ENCODE data around the gene TMIGD3. TPM values are rescaled to one million over a fixed set of nuclear protein-coding genes. Genes with fewer than 3 reads are reported as not detected.
A peak's percentile ranks its signal among the peaks of the same experiment; 100 is the strongest.

The TMIGD3 gene
- total RNA-seq, 1 experiment from 2014 or later: not detected

GRCh38 chr1:111448482-111448917, 54.9 kb downstream of the TMIGD3 start:
- peak; percentile 39 for DNase-seq (ENCODE audit: low spot score)

- no peak for DNase-seq (ENCODE audit: low spot score)
Measured at GRCh38 chr1:111446967-111447892, 56.2 kb downstream of the TMIGD3 start.

- no peak for DNase-seq (ENCODE audit: low spot score)
Measured at GRCh38 chr1:111446546-111446945, 56.9 kb downstream of the TMIGD3 start.

- DNase-seq (ENCODE audit: low spot score): no peak
Measured at GRCh38 chr1:111444031-111444430, 59.4 kb downstream of the TMIGD3 start.

- no peak for DNase-seq (ENCODE audit: low spot score)
Measured at GRCh38 chr1:111442457-111442856, 61.0 kb downstream of the TMIGD3 start.

GRCh38 chr1:111441573-111442192, 61.8 kb downstream of the TMIGD3 start:
- DNase-seq (ENCODE audit: low spot score): peak; percentile 47

- no peak for DNase-seq (ENCODE audit: low spot score)
Measured at GRCh38 chr1:111439461-111440351, 63.7 kb downstream of the TMIGD3 start.

- DNase-seq (ENCODE audit: low spot score): no peak
Measured at GRCh38 chr1:111436726-111437125, 66.7 kb downstream of the TMIGD3 start.

Small RNA genes within 50 kb of the gene (small RNA-seq; reads per million reads assigned to genes)
- not detected for gene RF00019
- gene RNU6-792P: not detected

Other genes with a start within 250 kb of the TMIGD3 start
- gene CHIA, start 212.8 kb downstream of the TMIGD3 start, total RNA-seq (2014; rRNA removed; shearing (Covaris generic)): not detected in 2 replicates
- 0.91 and 1.5 TPM in 2 replicates for gene OVGP1, start 75.9 kb downstream of the TMIGD3 start, total RNA-seq (2014; rRNA removed; shearing (Covaris generic))
- 63.9 and 70.0 TPM in 2 replicates for gene WDR77, start 54.4 kb downstream of the TMIGD3 start, total RNA-seq (2014; rRNA removed; shearing (Covaris generic))
- 282 and 311 TPM in 2 replicates for gene ATP5PB, start 54.2 kb downstream of the TMIGD3 start, total RNA-seq (2014; rRNA removed; shearing (Covaris generic))
- gene C1orf162, start 29.6 kb downstream of the TMIGD3 start, total RNA-seq (2014; rRNA removed; shearing (Covaris generic)): not detected in 2 replicates
- not detected in 2 replicates for gene ADORA3, start within 50 bp of the TMIGD3 start, total RNA-seq (2014; rRNA removed; shearing (Covaris generic))
- 4.1 and 4.2 TPM in 2 replicates for gene RAP1A, start 116.2 kb upstream of the TMIGD3 start, total RNA-seq (2014; rRNA removed; shearing (Covaris generic))
- 2.0 and 3.4 TPM in 2 replicates for gene INKA2, start 235.8 kb upstream of the TMIGD3 start, total RNA-seq (2014; rRNA removed; shearing (Covaris generic))

All from HT-29 (cell line).